ENCODE measurements around the gene GDF11. TPM values are rescaled to one million over a fixed set of nuclear protein-coding genes. Genes with fewer than 3 reads are reported as not detected.
A peak's percentile ranks its signal among the peaks of the same experiment; 100 is the strongest.

The GDF11 gene
- total RNA-seq, 6 experiments from 2014 or later = 0.25 to 0.95 (median 0.54) TPM

- no peak overlapping the region for H3K27ac ChIP-seq
- TF ChIP-seq POLR2A (IDR thresholded peaks at IDR 0.05) = no peak
- TF ChIP-seq, protein P1, sequence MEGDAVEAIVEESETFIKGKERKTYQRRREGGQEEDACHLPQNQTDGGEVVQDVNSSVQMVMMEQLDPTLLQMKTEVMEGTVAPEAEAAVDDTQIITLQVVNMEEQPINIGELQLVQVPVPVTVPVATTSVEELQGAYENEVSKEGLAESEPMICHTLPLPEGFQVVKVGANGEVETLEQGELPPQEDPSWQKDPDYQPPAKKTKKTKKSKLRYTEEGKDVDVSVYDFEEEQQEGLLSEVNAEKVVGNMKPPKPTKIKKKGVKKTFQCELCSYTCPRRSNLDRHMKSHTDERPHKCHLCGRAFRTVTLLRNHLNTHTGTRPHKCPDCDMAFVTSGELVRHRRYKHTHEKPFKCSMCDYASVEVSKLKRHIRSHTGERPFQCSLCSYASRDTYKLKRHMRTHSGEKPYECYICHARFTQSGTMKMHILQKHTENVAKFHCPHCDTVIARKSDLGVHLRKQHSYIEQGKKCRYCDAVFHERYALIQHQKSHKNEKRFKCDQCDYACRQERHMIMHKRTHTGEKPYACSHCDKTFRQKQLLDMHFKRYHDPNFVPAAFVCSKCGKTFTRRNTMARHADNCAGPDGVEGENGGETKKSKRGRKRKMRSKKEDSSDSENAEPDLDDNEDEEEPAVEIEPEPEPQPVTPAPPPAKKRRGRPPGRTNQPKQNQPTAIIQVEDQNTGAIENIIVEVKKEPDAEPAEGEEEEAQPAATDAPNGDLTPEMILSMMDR (IDR thresholded peaks at IDR 0.05) = no peak
- H3K9me3 ChIP-seq = no peaks in the 10 kb centered on the region
- WGBS (ENCODE audit: insufficient coverage, low coverage, low lambda C conversion rate, missing lambda C conversion rate) = 95% methylated on average over 2 of the region's 8 CpGs
- H3K27me3 ChIP-seq = no peaks in the 10 kb centered on the region
- DNase-seq = peak in 1 of 3 donors; percentile 45
- intact Hi-C loops (cut with DNase I) = no loop called here
- H3K4me3 ChIP-seq = no peak overlapping the region
- H3K36me3 ChIP-seq = no peaks in the 10 kb centered on the region
- ATAC-seq = no peak
- peaks cover 0 to 5% (median 0%) of the 10 kb centered on the region in 4 donors for H3K4me1 ChIP-seq
Observed at GRCh38 chr12:55702861-55703260, 40.1 kb upstream of the GDF11 start.

GRCh38 chr12:55703288-55703687, 39.6 kb upstream of the GDF11 start:
- no peak for ATAC-seq
- TF ChIP-seq, protein P1 (IDR thresholded peaks at IDR 0.05) = no peak
- no peak for TF ChIP-seq POLR2A (IDR thresholded peaks at IDR 0.05)
- H3K4me3 ChIP-seq = no peak overlapping the region
- H3K27me3 ChIP-seq = no peaks in the 10 kb centered on the region
- no peaks in the 10 kb centered on the region for H3K9me3 ChIP-seq
- peaks cover 0 to 7% (median 0%) of the 10 kb centered on the region in 4 donors for H3K4me1 ChIP-seq
- no peak overlapping the region for H3K27ac ChIP-seq
- no peaks in the 10 kb centered on the region for H3K36me3 ChIP-seq
- intact Hi-C loops (cut with DNase I) = no loop called here
- no CpG with 5 or more reads among the region's 2 CpGs for WGBS (ENCODE audit: insufficient coverage, low coverage, low lambda C conversion rate, missing lambda C conversion rate)
- peak in 1 of 3 donors; percentile 13 for DNase-seq

DNA sequence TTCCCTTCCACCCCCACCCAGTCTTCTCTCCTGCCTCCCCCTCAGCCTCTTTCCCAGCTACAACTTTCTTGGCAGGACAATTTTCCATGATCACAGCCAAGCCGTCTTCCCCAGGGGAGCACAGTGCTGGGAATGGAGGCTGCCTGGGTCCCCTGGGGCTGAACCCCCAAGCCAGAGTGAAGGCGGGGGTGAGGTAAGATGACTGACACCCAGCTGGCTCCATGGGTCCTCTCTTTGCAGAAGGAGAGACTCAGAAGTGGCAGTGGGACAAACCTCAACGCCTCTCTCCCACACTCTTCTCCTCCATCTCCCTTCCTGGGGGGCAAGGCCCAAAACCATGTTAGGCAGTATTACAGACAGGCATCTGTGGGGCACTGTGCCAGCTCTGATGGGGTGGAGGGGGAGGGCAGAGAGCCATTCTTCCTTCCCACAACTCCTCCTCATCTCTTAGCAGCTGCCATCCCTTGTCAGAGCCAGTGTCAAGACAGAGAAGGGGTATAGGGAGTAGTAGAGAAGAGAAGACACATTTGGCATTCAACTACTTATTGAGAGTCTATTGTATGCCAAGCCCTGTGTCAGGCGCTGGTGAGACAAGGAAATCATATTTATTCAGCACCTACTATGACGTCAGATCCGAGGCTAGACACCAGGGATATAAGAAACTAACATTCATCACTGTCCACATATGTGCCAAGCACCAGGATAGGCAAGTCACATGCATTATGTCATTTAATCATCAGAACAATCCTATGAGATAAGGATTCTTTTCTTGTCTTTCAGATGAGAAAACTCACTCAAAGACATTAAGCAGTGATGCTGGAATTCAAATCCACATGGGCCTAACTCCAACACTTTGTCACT, 38.8 kb upstream of the GDF11 start:
- no peaks in the 10 kb centered on the region for H3K27me3 ChIP-seq
- no peak for TF ChIP-seq POLR2A (IDR thresholded peaks at IDR 0.05)
- TF ChIP-seq, protein P1 (IDR thresholded peaks at IDR 0.05) = no peak
- no peak for ATAC-seq
- H3K4me1 ChIP-seq = peaks cover 0 to 15% (median 0%) of the 10 kb centered on the region in 4 donors
- no peaks in the 10 kb centered on the region for H3K36me3 ChIP-seq
- H3K9me3 ChIP-seq = no peaks in the 10 kb centered on the region
- WGBS (ENCODE audit: insufficient coverage, low coverage, low lambda C conversion rate, missing lambda C conversion rate) = 77% methylated on average over 5 of the region's 6 CpGs
- intact Hi-C loops (cut with DNase I) = no loop called here
- DNase-seq = peak in 1 of 3 donors; percentile 45
- H3K4me3 ChIP-seq = no peak overlapping the region
- no peak overlapping the region for H3K27ac ChIP-seq

- Histone ChIP-seq H3K4me3 (no peak overlapping the region), H3K36me3 (no peaks in the 10 kb centered on the region), H3K9me3 (no peaks in the 10 kb centered on the region), H3K4me1 (peaks cover 0 to 25% (median 0%) of the 10 kb centered on the region in 4 donors), H3K27ac (no peak overlapping the region), H3K27me3 (no peaks in the 10 kb centered on the region)
- intact Hi-C loops (cut with DNase I) = no loop called here
- 72% methylated on average over 7 of the region's 9 CpGs for WGBS (ENCODE audit: insufficient coverage, low coverage, low lambda C conversion rate, missing lambda C conversion rate)
- ATAC-seq (no peak), DNase-seq (peak in 1 of 3 donors; percentile 27)
- TF ChIP-seq, protein P1 (IDR thresholded peaks at IDR 0.05) = no peak
- TF ChIP-seq POLR2A (IDR thresholded peaks at IDR 0.05) = no peak
Observed at GRCh38 chr12:55704824-55705718, 37.9 kb upstream of the GDF11 start.
